Pancreas (tissue), 10 donors: ENCODE data around the gene PIGZ. TPM values are rescaled to one million over a fixed set of nuclear protein-coding genes. Genes with fewer than 3 reads are reported as not detected.

Experiments
- ATAC-seq, 4 donors: fragments of 200-7000 bp; cut with Tn5 transposase; one replicate each; pipeline versions ENCODE4 v1.8.0 to v1.9.1; 2020; ENCODE audit warnings: mild to moderate bottlenecking in 4 of 4, moderate library complexity in 4 of 4
- DNase-seq, 6 donors: peaks; one replicate each; pipeline ENCODE4 v3.0.0-alpha.2; 2020
- FAIRE-seq: peaks from 2 replicates; lab custom pipeline; 2012; peaks lifted over from hg19 to GRCh38; lab: Jason Lieb, UNC
- H3K27ac ChIP-seq, 4 donors: fragments of 200-600 bp; sonication (generic); 1 replicate in 3 of 4; 2 replicates in 1 of 4; pipeline versions ENCODE4 v1.5.0 to v1.8.0; 2020
- H3K27me3 ChIP-seq, 4 donors: fragments of 200-600 bp; one replicate each; pipeline ENCODE4 v1.8.0; 2021
- H3K36me3 ChIP-seq, 3 donors: fragments of 200-600 bp; sonication (generic) in 1 of 3; one replicate each; pipeline versions ENCODE4 v1.5.0 to v1.8.0; 2020 to 2021
- H3K4me1 ChIP-seq, 3 donors: fragments of 200-600 bp; one replicate each; pipeline ENCODE4 v1.8.0; 2021
- H3K4me3 ChIP-seq, 4 donors: fragments of 200-600 bp; sonication (generic) in 2 of 4; one replicate each; pipeline versions ENCODE4 v1.5.0 to v1.8.0; 2020 to 2021
- H3K9me3 ChIP-seq, 4 donors: fragments of 200-600 bp; one replicate each; pipeline ENCODE4 v1.8.0; 2021
- WGBS, 2 donors: extraction: QIAGEN DNeasy Blood & Tissue Kit; methylation state at CpG; one replicate each; pipeline ENCODE4 v1.1.7; 2013; 5-methylcytosine and 5-hydroxymethylcytosine counted together
- intact Hi-C, 3 donors: fragments of 100-400 bp; cut with DNase I; formaldehyde crosslinking; loops; one replicate each; pipeline versions ENCODE4 v1.11.1 to v1.14.2; 2022
- polyA plus RNA-seq, 2 donors: library from polyadenylated mRNA; stranded (reverse); fragments of 200-250 nt; gene quantifications; one replicate each; pipeline ENCODE4 v1.2.3, GENCODE V29; 2013
- total RNA-seq, 6 donors: library from RNA; stranded (reverse); fragmentation: NEBNext Ultra II Directional in 4 of 6; extraction: Animal tissue kit (Norgen Biotek cat#: 25700) in 4 of 6; gene quantifications; one replicate each; pipeline versions ENCODE4 v1.2.1 to v1.2.4, GENCODE V29; 2021 to 2023
- TF ChIP-seq, protein P1 (sequence below), 4 donors: fragments of 200-600 bp; sonication (generic) in 3 of 4; IDR thresholded peaks; one replicate each; pipeline versions ENCODE4 v1.5.0 to v1.8.0; 2021; ENCODE audit warnings: antibody characterized with exemption in 4 of 4
- donor health status: healthy with polysubstance abuse.
- donor health status: DM: no; HTN: no; CAD: no; lungs with moderate emphysema.
- donor health status: DM: no; HTN: no; CAD: no.
- donor health status: control.
- donor health status: control.
- donor health status: Bipolar disorder and iron deficiency.
- donor health status: DM: yes; HTN: yes; CAD: no.
- donor health status: DM: no; HTN: no; CAD: no.
- donor health status: DM: no; HTN: no; CAD: no.
- donor health status: DM: yes; HTN: yes; CAD: no.

PIGZ gene
- total and polyA plus RNA-seq, 8 donors = 1.3 to 3.8 (median 2.1) TPM

DNA sequence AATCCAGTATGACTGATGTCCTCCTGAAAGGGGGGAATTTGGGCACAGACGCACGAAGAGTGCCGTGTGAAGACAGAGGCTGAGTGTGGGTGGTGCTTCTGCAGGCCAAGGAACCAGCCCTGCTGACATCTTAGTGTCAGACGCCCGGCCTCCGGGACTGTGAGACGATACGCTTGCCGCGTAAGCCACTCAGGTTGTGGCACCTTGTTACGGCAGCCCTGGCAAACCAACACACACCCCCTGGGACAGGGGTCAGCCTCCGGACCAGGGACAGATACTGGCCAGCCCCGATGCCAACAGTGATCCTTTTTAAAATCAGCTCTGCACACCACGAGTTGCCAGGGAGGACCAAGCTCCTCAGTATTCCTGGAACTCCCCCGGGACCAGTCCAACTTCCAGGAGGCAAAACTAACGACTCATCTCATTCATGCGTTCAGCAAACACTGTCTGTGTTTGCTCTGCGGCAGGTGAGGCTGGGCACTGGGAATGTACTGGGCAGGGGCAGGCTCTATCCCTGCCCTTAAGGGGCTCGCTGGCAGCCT lies 21.2 kb upstream of the PIGZ start:
- TF ChIP-seq, protein P1, sequence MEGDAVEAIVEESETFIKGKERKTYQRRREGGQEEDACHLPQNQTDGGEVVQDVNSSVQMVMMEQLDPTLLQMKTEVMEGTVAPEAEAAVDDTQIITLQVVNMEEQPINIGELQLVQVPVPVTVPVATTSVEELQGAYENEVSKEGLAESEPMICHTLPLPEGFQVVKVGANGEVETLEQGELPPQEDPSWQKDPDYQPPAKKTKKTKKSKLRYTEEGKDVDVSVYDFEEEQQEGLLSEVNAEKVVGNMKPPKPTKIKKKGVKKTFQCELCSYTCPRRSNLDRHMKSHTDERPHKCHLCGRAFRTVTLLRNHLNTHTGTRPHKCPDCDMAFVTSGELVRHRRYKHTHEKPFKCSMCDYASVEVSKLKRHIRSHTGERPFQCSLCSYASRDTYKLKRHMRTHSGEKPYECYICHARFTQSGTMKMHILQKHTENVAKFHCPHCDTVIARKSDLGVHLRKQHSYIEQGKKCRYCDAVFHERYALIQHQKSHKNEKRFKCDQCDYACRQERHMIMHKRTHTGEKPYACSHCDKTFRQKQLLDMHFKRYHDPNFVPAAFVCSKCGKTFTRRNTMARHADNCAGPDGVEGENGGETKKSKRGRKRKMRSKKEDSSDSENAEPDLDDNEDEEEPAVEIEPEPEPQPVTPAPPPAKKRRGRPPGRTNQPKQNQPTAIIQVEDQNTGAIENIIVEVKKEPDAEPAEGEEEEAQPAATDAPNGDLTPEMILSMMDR (IDR thresholded peaks at IDR 0.05) = no peak
- no peaks in the 10 kb centered on the region for H3K36me3 ChIP-seq
- FAIRE-seq (no peak), DNase-seq (peak in 1 of 6 donors; percentile 36), ATAC-seq (peak in 1 of 4 donors; percentile 35)
- H3K9me3 ChIP-seq = no peaks in the 10 kb centered on the region
- H3K27me3 ChIP-seq = no peaks in the 10 kb centered on the region
- intact Hi-C loops = loop anchor here in 1 of 3 donors (10.0 kb wide), 1 partner anchor 195 kb away; no protein-coding TSS in a partner anchor
- H3K4me1 ChIP-seq = peaks cover 0 to 7% (median 5%) of the 10 kb centered on the region in 3 donors
- 84 to 85% methylated on average over 19 of the region's 19 CpGs for WGBS, 2 donors
- no peak overlapping the region for H3K27ac ChIP-seq
- no peak overlapping the region for H3K4me3 ChIP-seq

DNA sequence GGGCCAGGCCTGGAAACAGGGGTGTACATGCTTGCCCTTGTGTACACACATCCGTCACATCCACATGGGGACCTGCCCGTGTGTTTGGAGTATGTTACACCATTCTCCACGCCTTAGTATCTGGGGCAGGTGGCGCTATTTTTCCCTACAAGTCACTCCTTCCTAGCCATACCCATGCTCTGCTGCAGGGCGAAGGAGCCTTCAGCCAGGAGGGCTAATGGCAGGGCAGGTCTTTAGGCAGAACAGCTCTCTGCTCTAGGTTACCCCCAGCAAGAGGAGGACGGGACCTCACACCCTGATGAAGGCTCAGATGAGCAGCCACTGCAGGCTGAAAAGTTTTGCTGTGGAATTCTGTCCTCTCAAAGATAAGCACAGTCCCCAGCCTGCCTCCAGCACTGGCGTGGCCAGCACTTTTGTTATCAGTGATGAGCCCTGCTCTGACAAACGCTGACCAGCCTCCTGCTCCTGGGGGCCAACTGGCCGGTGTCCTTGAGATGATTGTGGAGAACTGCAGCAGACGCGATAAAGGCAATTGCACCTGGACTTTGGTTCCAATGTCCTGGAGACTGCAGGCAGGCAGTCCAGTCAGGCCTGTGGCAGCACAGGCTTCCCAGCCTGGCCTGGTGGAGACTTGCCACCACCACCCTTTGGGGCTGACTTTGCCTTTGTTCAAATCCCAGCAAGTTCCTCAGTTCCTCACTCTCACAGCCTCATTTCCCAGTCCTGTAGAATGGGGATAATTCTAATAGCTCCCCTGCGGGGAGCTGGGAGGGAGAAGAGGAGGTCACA lies 19.8 kb upstream of the PIGZ start:
- H3K4me3 ChIP-seq = no peak overlapping the region
- DNase-seq (peak in 2 of 6 donors; percentile 40 to 59), FAIRE-seq (no peak), ATAC-seq (peak; percentile 70 to 89 (median 79))
- H3K9me3 ChIP-seq = no peaks in the 10 kb centered on the region
- no peak overlapping the region for H3K27ac ChIP-seq
- 25 to 28% methylated on average over 12 of the region's 12 CpGs for WGBS, 2 donors
- no peaks in the 10 kb centered on the region for H3K27me3 ChIP-seq
- TF ChIP-seq, protein P1 (IDR thresholded peaks at IDR 0.05) = no peak
- intact Hi-C loops = no loop called here
- H3K4me1 ChIP-seq = peaks cover 0 to 7% (median 5%) of the 10 kb centered on the region in 3 donors
- H3K36me3 ChIP-seq = no peaks in the 10 kb centered on the region

DNA sequence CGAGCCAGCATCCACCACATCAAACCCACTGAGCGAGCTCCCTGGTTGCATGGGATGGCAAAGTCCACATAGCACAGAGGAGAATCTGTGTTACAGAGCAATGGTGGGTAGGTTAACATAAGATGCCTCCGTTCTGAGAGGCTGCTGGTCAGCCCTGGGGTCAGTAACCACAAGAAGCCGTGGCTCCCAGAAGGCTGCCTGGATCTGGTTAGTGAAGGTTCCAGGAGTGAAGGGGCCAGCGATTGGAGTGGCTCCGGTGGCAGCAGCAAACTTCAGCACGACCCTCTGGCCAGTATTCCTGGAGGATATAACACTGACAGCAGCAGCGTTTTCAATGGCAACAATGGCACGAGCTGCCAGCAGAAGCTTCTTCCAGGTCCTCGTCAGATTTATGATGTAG lies 18.4 kb upstream of the PIGZ start:
- Histone ChIP-seq H3K27ac (no peak overlapping the region), H3K27me3 (no peaks in the 10 kb centered on the region), H3K4me3 (no peak overlapping the region), H3K9me3 (no peaks in the 10 kb centered on the region), H3K36me3 (no peaks in the 10 kb centered on the region), H3K4me1 (peaks cover 0 to 7% (median 5%) of the 10 kb centered on the region in 3 donors)
- WGBS, 2 donors = 87 to 93% methylated on average over 10 of the region's 10 CpGs
- intact Hi-C loops = no loop called here
- TF ChIP-seq, protein P1 (IDR thresholded peaks at IDR 0.05) = no peak
- ATAC-seq (no peak), FAIRE-seq (no peak), DNase-seq (no peak)

DNA sequence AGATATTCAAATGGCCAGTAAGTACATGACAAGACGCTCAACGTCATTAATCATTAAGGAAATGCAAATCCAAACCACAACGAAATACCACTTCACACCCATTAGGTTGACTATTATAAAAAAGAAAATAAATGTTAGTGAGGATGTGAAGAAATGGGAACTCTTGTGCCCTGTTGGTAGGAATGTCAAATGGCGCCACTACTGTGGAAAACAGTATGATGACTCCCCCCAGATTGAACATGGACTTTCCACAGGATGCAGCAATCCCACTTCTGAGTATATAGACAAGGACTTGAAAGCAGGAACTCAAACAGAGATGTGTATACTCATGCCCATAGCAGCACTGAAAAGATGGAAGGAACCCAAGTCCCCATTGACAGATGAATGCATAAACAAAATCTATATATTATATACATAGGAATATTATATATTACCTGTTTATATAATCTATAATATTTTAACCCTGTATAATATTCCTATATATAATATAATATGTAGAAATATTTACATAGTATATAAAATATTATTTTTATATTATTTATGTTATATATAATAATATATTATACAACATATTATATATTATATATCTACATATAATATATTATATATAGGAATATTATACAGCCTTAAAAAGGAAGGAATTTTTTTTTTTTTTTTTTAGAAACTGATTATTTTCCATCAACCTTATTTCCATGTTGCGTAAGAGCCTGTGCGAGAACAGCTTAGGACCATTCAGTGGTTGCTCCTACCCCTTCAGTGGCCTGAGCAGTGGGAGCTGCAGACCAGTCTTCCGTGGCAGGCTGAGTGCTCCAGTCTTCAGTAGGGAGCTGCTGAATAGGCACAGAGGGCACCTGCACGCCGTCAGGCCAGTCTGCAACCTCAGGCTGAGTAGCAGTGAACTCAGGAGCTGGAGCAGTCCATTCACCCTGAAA lies 17.6 kb upstream of the PIGZ start:
- Histone ChIP-seq H3K9me3 (no peaks in the 10 kb centered on the region), H3K27ac (no peak overlapping the region), H3K4me3 (no peak overlapping the region), H3K27me3 (no peaks in the 10 kb centered on the region), H3K36me3 (no peaks in the 10 kb centered on the region), H3K4me1 (peaks cover 0 to 7% (median 5%) of the 10 kb centered on the region in 3 donors)
- 90 to 94% methylated on average over 9 of the region's 9 CpGs for WGBS, 2 donors
- FAIRE-seq (peak; percentile 67), ATAC-seq (no peak), DNase-seq (no peak)
- TF ChIP-seq, protein P1 (IDR thresholded peaks at IDR 0.05) = no peak
- intact Hi-C loops = no loop called here
